ENCODE measurements around the gene AOX1.
"Not testable (repeated sequence)": the region's sequence is repeated elsewhere in the genome, so short reads cannot be mapped to it uniquely, and the experiment has no call there.

The AOX1 gene

DNA sequence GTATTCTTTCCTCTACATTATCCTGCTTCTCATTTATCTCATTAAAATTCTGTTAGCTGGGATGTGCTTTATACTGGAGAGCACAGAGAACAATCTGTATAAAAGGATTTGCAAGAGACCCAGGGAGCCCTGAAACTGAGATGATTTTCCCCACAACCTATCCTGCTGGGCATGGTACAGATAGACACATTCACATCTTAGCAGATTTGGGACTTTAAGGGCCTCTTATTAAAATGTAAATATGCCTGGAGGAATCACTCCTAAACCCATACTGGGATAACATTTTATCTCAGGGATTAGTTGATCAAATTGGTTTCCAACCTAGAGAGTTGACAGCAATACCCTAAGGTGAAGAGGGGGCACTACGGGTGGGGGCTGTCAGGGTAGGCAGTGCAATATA is 45.5 kb downstream of the AOX1 start:
- no peak for DNase-seq

- DNase-seq, result no peak
Measured at GRCh38 chr2:200634231-200634964, 48.6 kb downstream of the AOX1 start.

DNA sequence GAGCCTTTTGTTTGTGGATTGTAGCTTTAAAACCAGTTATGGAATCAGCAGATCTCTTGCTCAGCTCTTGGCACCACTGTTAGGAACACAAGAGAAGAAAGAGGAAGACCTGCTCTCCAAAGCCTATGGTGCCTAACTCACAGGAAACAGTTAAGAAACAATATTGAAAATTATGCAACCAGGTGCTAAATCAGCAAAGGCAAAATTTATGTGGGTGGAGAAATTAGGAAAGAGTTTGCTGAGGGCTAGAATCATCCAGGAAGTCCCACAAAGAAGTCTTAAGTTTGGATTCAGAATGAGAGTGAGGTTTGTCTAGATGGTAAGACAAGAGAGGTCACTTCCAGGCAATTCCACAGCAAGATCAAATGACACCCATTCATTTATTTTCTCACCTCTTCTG is 49.4 kb downstream of the AOX1 start:
- no peak for DNase-seq

DNA sequence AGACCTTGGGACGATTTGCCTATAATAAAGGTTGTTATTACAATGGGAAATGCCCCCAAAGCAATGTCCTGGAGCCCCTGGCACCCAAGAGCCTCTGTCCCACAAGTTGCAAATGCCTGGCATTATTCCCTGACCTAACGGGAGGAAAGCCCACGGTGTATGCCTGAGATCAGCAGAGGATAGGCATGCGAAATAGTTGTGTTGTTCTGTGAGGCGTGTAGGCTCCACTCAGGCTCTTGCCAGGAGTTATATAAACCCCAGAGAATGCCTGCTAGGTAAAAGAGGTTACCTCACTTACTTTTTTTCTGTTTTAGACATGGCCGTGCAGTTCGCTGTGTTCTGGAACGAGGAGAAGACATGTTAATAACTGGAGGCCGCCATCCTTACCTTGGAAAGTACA is 52.1 kb downstream of the AOX1 start:
- DNase-seq, result no peak

- no peak for DNase-seq
Measured at GRCh38 chr2:200640176-200640575, 54.4 kb downstream of the AOX1 start.

GRCh38 chr2:200640901-200641300 is 55.1 kb downstream of the AOX1 start:
- no peak for DNase-seq

DNA sequence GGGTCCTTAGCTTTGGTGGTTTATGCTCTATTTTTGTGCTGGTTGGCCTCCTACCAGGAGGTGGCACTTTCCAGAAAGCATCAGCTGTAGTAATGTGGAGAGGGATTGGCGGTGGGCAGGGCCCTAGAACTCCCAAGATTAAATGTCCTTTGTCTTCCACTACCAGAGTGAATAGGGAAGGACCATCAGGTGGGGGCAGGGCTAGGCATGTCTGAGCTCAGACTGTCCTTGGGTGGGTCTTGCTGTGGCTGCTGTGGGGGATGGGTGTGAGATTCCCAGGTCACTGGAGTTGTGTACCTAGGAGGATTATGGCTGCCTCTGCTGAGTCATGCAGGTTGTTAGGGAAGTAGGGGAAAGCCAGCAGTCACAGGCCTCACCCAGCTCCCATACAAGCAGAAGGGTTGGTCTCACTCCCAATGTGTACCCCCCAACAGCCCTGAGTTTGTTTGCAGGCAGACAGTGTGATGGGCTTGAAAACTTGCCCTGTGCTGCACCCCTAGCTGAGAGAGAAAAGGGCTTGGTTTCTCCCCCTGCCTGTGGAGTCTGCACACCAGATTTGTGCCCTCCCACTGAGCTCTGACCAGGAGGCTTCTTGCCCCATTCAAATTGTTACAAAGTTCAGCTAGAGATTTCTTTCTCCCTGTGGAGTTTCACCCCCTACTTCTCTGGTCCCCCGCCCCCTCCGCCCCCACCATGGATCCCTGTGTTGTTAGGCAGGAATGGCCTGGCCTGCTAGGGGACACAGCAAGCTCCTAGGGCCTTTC is 62.9 kb downstream of the AOX1 start:
- not testable (repeated sequence) for DNase-seq

DNA sequence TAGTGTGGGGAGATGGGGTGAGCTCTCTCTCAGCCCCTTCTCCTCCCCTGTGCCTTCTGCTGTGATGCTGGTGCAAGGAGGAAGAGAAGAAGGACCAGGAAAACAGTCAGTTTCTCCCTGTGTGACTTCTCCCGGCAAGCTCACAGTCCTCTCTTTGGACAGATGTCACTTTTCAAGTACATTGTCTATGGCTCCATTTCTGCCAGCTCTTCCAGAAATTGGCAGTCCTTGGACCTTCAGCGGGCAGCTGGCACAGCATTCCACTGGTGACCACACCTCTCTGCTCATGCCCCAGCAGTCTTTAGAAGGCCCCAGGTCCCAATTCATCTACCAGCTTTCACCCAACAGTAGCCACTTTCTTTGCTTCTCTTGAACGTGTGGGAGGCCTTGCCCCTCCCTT is 63.9 kb downstream of the AOX1 start:
- no peak for DNase-seq

DNA sequence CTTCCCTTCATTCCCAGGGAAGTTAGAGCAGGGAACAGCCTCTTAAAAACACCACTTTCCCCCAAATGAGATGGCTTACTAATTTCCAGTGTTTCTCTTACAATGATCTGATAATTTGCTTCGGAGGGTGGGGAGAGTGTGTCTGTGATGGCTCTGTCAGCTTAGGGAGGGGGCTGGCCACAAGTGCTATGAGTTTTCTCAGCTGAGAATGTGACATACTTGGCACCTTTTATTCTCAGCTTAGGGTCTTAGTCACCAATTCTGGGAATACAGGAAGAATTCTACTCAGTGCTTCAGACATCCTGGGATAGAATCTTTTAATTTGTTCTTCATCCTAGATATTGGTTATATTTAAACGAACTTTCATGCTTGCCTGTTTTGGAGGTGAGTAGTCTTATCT is 64.4 kb downstream of the AOX1 start:
- no peak for DNase-seq

GRCh38 chr2:200652158-200652557 is 66.3 kb downstream of the AOX1 start:
- no peak for DNase-seq

GRCh38 chr2:200653021-200653420 is 67.2 kb downstream of the AOX1 start:
- DNase-seq, result no peak

GRCh38 chr2:200654823-200655222 is 69.0 kb downstream of the AOX1 start:
- no peak for DNase-seq

DNA sequence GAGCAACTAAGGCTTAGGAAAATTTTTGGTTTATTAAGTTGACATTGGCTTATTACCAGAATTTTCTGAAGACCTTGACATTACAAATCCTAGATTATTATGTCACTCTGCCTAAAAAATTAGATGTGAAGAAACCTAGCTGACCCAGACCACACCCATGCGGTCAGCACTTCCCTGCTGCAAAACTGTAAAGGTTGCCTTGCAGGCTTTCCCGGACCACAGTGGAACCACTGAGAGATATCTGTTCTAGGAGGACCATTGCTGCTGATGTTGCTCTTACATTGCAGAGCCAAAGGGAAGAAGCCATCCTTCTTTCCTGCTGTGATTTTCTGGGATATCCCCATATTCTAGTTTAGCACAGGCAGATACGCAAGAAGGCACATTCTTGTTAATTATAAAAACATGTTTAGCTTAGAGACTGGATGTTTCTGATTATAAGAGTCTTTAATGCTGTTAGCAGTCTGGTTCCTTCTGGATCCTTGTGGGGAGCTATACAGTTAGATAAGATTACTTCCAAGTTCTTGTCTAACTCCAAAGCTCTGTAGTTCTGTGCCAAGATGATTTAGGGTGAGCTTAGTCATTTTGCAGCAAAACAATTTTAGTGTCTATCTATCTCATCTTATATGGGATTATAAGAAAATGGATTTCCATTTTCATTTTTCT is 70.2 kb downstream of the AOX1 start:
- DNase-seq, result no peak

DNA sequence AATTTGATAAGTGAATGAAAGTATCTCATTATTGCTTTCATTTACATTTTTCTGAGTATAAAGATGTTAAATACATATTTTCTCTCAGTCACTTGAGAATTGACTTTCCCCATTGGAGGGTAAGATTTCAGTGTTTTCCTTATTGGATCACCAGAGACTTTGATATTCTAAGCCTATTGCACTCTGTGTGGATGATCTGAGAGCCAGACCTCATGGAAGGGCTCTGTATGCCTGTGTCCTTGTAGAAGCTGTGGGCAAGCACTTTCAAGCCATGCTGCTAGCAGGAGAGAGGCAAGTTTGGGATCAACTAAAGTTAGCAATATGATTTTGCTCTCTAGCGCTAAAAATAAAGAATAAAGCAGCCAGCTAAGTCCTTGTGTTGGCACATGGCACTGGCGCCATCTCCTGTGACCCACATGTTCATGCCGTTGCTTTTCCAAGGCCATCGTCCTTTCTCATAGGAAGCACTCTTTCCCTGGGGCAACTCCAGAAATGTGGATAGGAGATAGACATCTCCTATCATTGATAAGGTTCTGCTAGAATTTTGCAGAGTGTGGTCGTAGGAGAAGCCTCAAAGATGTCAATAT is 72.6 kb downstream of the AOX1 start:
- no peak for DNase-seq

DNA sequence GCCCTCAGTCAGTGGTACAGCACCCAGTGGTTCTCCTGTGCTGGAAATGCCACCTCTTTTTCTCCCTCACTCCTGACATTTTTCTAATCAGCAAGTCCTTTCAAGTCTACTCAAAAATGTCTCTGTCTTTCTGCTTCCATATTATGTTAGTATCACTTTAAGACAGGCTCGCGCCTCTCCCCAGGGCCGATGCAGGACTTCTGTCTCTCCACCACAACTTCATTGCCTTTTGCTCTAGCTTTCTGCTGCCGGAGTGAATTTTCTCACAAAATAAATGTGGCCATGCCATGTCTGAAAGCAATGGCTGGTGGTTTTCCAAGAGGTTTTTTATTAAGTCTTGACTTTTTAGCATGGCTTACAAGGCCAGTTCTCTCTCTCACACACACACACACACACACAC is 73.6 kb downstream of the AOX1 start:
- DNase-seq, result no peak

- no peak for DNase-seq
Measured at GRCh38 chr2:200661477-200661876, 75.7 kb downstream of the AOX1 start.

DNA sequence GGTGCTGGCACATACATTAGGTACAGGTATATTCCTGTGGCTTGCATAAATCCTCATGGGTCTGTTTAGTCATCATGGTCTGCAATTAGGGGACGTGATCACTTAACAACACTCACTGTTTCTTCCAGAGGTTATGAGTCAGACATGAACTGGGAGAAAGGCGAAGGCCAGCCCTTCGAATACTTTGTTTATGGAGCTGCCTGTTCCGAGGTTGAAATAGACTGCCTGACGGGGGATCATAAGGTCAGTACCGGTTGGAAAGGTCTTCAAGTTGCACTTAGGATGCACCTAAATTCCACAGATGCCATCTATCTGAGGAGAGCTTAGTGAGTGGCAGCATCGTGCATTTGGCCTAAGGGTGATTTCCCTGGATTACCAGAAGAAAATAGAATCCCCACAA is 76.9 kb downstream of the AOX1 start:
- no peak for DNase-seq

- DNase-seq, result no peak
Measured at GRCh38 chr2:200664770-200665494, 79.1 kb downstream of the AOX1 start.

GRCh38 chr2:200665626-200666453 is 80.0 kb downstream of the AOX1 start:
- no peak for DNase-seq

GRCh38 chr2:200667413-200667812 is 81.6 kb downstream of the AOX1 start:
- no peak for DNase-seq

DNA sequence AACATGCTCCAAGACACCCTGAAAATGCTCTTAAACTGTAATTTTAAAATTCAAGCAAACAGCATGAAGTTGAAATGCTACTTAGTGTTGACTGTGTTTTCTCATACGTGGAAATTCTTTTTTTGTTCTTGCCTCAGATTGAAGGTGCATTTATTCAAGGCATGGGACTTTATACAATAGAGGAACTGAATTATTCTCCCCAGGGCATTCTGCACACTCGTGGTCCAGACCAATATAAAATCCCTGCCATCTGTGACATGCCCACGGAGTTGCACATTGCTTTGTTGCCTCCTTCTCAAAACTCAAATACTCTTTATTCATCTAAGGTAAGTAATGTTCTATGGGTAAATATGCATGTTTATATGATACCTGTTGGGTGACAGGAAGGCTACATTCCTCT is 82.7 kb downstream of the AOX1 start:
- no peak for DNase-seq

GRCh38 chr2:200669308-200669707 is 83.5 kb downstream of the AOX1 start:
- no peak for DNase-seq

All from NCI-H69 (cell line).